Naive thymus-derived CD8-positive, alpha-beta T cell (primary cell): ENCODE measurements around the gene AP2A2. TPM values are rescaled to one million over a fixed set of nuclear protein-coding genes. Genes with fewer than 3 reads are reported as not detected.
A peak's percentile ranks its signal among the peaks of the same experiment; 100 is the strongest.

Source experiments
- ATAC-seq, 2 donors: fragments of 150-1000 bp; cut with Tn5 transposase in 1 of 2; sonication (Bioruptor Pico), chemical (Tn5 transposase) in 1 of 2; 1 replicate in 1 of 2; 2 replicates in 1 of 2; pipeline ENCODE4 v1.10.0; 2021; ENCODE audit warnings: mild to moderate bottlenecking in 2 of 2, moderate library complexity in 2 of 2
- POLR2A ChIA-PET: fragments of 350-600 bp; sonication (Branson Sonifier 250); formaldehyde crosslinking; loops from one replicate; lab custom pipeline; 2021; ENCODE audit warnings: antibody characterized with exemption; lab: Charles Lee
- DNase-seq, 10 donors: peaks; one replicate each; pipeline versions ENCODE4 v3.0.0 to v3.0.0-alpha.2; 2020 to 2022
- H3K27ac Mint-ChIP-seq, 10 donors: one replicate each; pipeline ENCODE4 v1.8.0; 2020 to 2022; ENCODE audit warnings: mild to moderate bottlenecking in 10 of 10, mixed read lengths in 10 of 10, moderate library complexity in 4 of 10, inconsistent platforms in 1 of 10
- H3K27me3 Mint-ChIP-seq, 5 donors: one replicate each; pipeline ENCODE4 v1.8.0; 2021 to 2022; ENCODE audit warnings: mixed read lengths in 5 of 5
- H3K36me3 Mint-ChIP-seq, 3 donors: one replicate each; pipeline ENCODE4 v1.8.0; 2020 to 2022; ENCODE audit warnings: mixed read lengths in 3 of 3, mild to moderate bottlenecking in 2 of 3, inconsistent platforms in 1 of 3
- H3K4me1 Mint-ChIP-seq, 4 donors: one replicate each; pipeline ENCODE4 v1.8.0; 2021 to 2022; ENCODE audit warnings: mixed read lengths in 4 of 4
- H3K4me3 Mint-ChIP-seq, 10 donors: one replicate each; pipeline ENCODE4 v1.8.0; 2020 to 2022; ENCODE audit warnings: mild to moderate bottlenecking in 10 of 10, mixed read lengths in 10 of 10, moderate library complexity in 6 of 10, inconsistent platforms in 1 of 10
- H3K9me3 Mint-ChIP-seq, 9 donors: one replicate each; pipeline ENCODE4 v1.8.0; 2020 to 2022; ENCODE audit warnings: mixed read lengths in 9 of 9, mild to moderate bottlenecking in 3 of 9, inconsistent platforms in 1 of 9, moderate library complexity in 1 of 9
- polyA plus RNA-seq, 3 donors: library from polyadenylated mRNA; unstranded; fragments of 300-500 nt; fragmentation: Illumina TruSeq; gene quantifications; one replicate each; pipeline ENCODE4 v1.2.3, GENCODE V29; 2021
- total RNA-seq, 8 experiments: library from RNA in 2 of 8; stranded (reverse) in 2 of 8; gene quantifications; one replicate each; pipeline ENCODE4 v1.2.3 and lab custom pipeline; 2021 to 2026

The AP2A2 gene
- total and polyA plus RNA-seq, 5 experiments from 2014 or later, result 8.2 to 80.8 (median 13.9) TPM

DNA sequence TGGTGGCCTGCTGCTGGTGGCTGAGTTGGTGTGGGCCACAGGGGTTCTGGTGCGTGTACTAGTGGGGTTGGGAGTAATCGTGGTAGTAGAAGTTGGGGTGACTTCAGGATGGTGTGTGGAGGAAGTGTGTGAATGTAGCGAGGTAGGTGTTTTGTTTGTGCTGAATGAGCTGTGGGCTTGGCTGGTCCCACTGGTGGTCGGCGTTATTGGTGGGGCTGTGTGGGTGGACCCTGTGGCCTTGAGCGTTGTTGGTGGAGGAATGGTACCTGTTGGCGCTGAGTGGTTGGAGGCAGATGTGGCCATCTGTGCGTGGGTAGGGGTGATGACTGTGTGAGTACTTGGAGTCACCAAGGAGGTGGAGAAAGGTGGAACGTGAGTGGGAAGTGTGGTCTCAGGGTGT, 92.4 kb downstream of the AP2A2 start:
- no peaks in the 10 kb centered on the region for H3K27me3 Mint-ChIP-seq
- H3K4me3 Mint-ChIP-seq, result no peak overlapping the region
- peaks cover 25 to 40% (median 33%) of the 10 kb centered on the region in 4 donors for H3K4me1 Mint-ChIP-seq
- peaks cover 0 to 17% (median 0%) of the 10 kb centered on the region in 9 donors for H3K9me3 Mint-ChIP-seq
- H3K27ac Mint-ChIP-seq, result peak overlapping the region in 4 of 10 donors; percentile 7 to 59 (median 46)
- DNase-seq (no peak), ATAC-seq (no peak)
- H3K36me3 Mint-ChIP-seq, result peaks cover 0 to 5% (median 0%) of the 10 kb centered on the region in 3 donors
- POLR2A ChIA-PET, result no interaction called here

DNA sequence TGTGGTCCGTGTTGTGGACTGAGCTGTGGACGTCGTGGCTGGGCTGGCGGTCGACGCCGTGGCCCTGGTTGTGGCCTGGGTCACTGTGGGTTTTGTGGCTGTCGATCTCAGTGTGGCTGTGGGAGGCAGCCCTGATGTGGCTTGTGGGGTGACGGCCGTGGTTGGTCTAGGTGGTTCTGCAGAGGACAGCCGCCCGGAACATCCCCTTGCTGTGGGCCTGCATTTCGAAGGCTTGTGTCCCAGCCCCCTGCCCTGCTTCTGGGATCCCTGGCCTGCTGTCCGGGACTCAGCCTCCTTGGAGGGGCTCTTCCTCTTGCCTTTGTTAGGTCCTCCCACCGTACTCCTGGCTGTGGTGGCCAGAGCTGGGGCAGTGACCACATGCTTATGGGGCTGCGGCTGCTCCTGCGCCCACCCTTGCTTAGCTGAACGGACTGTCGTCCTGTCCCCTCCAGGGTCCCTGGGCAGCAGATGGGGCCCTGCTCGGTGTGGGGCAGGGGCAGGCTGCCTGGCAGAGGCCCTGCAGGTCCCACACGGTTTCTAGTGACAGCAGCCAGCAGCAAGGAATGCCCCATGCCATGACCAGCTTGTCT, 93.7 kb downstream of the AP2A2 start:
- Mint-ChIP-seq H3K4me3 (no peak overlapping the region), H3K27ac (no peak overlapping the region), H3K27me3 (no peaks in the 10 kb centered on the region), H3K9me3 (peaks cover 0 to 17% (median 0%) of the 10 kb centered on the region in 9 donors), H3K4me1 (peaks cover 25 to 41% (median 34%) of the 10 kb centered on the region in 4 donors), H3K36me3 (peaks cover 0 to 6% (median 0%) of the 10 kb centered on the region in 3 donors)
- ATAC-seq (no peak), DNase-seq (no peak)
- POLR2A ChIA-PET, result no interaction called here

DNA sequence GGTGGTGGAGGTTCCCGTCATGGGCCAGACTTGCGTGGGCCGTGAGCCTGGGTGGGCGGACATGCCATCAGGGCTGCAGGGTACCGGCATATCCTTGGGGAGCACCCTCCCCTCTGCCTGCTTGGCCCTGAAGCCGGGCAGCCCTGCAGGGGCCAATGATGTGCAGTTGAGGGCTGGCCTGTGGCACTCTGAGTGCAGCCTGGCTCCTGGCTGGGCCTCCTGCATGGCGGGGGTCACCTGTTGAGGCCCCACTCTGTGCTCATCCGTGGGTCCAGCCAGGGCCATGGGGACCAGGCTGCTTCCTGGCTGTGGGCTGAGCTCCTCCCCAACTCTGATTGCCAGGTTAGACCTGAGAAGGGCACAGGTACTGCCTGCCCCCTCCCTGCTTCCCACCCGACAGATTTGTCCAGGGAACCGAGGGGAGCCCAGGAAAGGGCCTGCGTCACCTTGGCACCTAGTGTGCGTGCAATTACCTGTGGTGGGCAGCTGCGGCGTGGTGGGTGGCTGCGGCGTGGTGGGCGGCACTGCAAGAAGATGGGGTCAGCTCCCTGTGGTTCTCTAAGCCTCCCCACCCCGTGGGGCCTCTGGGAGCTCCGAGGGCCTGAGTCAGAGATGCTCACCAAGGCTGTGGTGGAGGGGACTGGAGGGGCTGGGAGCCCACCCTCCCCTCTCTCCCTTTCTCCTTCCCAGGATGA, 94.7 kb downstream of the AP2A2 start:
- peaks cover 23 to 40% (median 32%) of the 10 kb centered on the region in 4 donors for H3K4me1 Mint-ChIP-seq
- ATAC-seq, result no peak
- H3K9me3 Mint-ChIP-seq, result peaks cover 0 to 17% (median 0%) of the 10 kb centered on the region in 9 donors
- POLR2A ChIA-PET, result interaction anchor here (0.5 kb wide), 1 partner anchor 86 kb away, joined by 3 read pairs; no protein-coding TSS in a partner anchor
- DNase-seq, result no peak
- peaks cover 0 to 6% (median 0%) of the 10 kb centered on the region in 3 donors for H3K36me3 Mint-ChIP-seq
- H3K27me3 Mint-ChIP-seq, result no peaks in the 10 kb centered on the region
- no peak overlapping the region for H3K4me3 Mint-ChIP-seq
- no peak overlapping the region for H3K27ac Mint-ChIP-seq

DNA sequence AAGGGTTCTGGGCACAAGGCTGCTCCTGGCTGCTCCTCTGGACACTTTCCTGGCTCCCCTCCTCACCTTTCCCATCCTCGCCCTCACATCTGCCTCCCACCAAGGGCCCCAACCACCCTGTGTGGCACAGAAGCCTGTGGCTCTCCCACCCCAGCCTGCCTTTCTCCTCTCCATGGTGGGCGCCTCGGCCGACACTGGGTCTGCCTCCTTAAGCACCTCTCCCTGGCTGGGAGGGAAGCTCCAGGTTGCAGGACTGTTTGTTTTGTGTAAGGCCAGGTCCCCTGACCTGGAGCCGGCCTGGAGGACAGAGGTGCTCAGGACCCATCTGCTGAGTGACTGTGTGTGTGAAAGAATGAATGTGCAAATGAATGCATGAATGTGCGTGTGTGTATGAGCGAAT, 96.7 kb downstream of the AP2A2 start:
- peaks cover 0 to 6% (median 0%) of the 10 kb centered on the region in 3 donors for H3K36me3 Mint-ChIP-seq
- DNase-seq (no peak), ATAC-seq (no peak)
- POLR2A ChIA-PET, result no interaction called here
- H3K9me3 Mint-ChIP-seq, result peaks cover 0 to 6% (median 0%) of the 10 kb centered on the region in 9 donors
- H3K27ac Mint-ChIP-seq, result peak overlapping the region in 3 of 10 donors; percentile 11 to 75 (median 37)
- peaks cover 8 to 22% (median 13%) of the 10 kb centered on the region in 4 donors for H3K4me1 Mint-ChIP-seq
- H3K27me3 Mint-ChIP-seq, result no peaks in the 10 kb centered on the region
- no peak overlapping the region for H3K4me3 Mint-ChIP-seq

DNA sequence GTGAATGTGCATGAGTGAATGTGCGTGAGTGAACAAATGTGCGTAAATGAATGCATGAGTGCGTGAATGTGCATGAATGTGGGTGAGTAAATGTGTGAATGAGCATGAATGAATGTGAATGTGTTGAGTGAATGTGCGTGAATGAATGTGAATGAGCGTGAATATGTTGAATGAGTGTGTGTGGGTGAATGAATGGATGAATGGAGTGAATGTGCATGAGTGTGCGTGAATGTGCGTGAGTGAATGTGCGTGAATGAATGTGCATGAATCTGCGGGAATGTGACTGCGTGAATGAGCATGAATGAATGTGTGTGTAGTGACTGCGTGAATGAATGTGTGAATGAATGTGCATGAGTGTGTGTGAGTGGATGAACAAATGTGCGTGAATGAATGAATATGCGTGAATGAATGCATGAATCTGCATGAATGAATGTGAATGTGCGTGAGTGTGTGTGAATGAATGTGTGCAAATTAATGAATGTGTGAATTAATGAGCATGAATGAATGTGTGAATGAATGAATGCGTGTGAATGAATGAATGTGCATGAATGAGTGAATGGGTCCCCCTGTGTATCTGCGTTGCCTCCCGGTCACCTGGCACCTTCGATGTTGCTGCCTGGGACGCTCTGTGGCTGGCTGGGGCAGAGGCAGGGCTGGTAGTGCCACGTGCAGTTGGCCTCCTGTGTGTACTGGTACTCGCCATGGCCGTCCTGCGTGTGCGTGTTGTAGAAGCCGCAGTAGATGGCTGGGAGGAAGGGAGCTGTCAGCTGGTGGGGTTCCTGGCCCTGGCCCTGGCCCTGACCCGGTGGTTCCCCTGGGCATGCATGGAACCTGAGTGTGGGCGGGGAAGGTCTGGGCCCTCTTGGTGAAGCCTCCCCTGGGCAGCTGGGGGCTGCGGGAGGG, 97.5 kb downstream of the AP2A2 start:
- peak overlapping the region in 4 of 10 donors; percentile 0 to 70 (median 28) for H3K27ac Mint-ChIP-seq
- peak overlapping the region in 1 of 10 donors; percentile 12 for H3K4me3 Mint-ChIP-seq
- no peak for ATAC-seq
- H3K9me3 Mint-ChIP-seq, result peaks cover 0 to 2% (median 0%) of the 10 kb centered on the region in 9 donors
- DNase-seq, result no peak
- peaks cover 0 to 6% (median 0%) of the 10 kb centered on the region in 3 donors for H3K36me3 Mint-ChIP-seq
- H3K27me3 Mint-ChIP-seq, result no peaks in the 10 kb centered on the region
- H3K4me1 Mint-ChIP-seq, result peaks cover 2 to 14% (median 6%) of the 10 kb centered on the region in 4 donors
- POLR2A ChIA-PET, result no interaction called here

DNA sequence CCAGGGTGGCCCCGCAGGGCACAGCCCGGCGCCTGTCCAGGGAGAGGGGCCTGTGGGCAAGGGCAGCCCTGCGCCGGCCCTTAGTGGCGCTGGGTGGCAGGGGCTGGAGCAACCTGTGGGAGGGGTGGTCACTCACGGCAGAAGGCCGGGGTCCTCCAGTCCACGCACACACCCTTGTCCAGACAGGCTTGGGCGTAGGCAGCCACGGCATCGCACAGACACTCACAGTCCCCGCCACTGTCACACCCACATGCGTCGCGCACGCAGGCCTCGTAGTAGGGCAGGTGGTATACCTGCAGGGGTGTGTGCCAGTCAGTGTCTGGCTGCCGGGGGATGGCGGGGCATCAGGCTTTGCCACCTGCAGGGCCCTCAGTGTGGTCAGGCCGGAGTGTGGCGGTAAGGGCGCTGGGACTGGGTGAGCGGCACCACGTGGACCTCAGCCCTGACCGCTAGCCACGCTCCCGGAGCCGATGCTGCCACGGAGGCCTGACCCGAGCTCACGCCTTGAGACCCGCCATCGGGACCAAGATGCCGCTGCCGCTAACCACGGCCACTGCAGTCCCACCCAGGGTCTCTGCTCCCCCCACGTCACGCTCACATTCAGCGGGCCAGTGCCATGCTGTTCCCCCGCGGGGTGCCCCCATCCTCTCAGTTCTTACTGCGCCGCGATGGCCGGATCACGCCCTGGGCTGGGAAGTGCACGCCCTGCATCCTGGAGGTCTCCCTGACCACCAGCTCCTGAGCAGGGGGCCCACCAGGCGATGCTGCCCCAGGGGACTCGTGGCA, 98.3 kb downstream of the AP2A2 start:
- no peak overlapping the region for H3K27ac Mint-ChIP-seq
- peaks cover 0 to 11% (median 4%) of the 10 kb centered on the region in 4 donors for H3K4me1 Mint-ChIP-seq
- ATAC-seq, result no peak
- H3K9me3 Mint-ChIP-seq, result peaks cover 0 to 2% (median 0%) of the 10 kb centered on the region in 9 donors
- H3K36me3 Mint-ChIP-seq, result peaks cover 0 to 6% (median 0%) of the 10 kb centered on the region in 3 donors
- H3K4me3 Mint-ChIP-seq, result no peak overlapping the region
- H3K27me3 Mint-ChIP-seq, result no peaks in the 10 kb centered on the region
- no peak for DNase-seq
- POLR2A ChIA-PET, result no interaction called here

DNA sequence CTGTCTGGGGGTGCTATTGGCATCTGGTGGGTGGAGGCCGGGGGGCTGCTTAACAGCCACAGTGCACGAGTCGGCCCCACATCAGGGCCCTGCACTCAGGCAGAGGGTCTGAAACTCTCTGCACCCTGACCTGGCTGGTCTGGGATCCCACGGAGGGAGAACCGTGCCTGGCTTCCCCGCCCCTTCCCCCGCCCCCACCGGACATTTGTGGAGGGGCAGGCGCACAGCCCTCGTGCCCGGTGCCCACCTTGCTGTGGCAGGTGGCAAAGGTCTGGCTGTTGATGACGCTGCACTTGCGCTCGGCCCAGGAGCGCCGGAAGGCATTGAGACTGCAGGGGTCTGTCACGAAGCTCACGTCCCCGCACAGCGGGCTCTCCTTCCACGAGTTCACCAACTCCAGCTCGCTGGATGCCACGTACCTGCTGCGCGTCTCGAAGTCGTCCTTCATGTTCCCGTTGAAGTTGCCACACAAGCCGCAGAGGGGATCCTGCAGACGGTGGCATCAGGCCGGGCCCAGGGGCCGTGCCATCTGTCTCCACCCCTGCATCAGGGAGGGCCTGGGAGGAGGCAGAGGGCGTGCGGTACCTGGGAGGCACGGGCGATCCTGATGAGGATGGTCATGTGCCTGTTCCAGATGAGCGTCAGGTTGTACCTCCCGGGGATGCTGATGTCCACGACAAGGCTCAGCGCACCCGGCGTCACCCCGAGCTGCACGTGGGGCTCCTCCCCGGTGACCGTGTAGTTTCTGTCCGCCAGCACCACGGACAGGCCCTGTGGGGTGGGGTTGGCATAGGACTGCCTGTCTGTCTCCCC, 99.1 kb downstream of the AP2A2 start:
- no peak overlapping the region for H3K4me3 Mint-ChIP-seq
- H3K4me1 Mint-ChIP-seq, result peaks cover 0 to 11% (median 4%) of the 10 kb centered on the region in 4 donors
- no peak for DNase-seq
- POLR2A ChIA-PET, result no interaction called here
- peaks cover 0 to 2% (median 0%) of the 10 kb centered on the region in 9 donors for H3K9me3 Mint-ChIP-seq
- H3K27me3 Mint-ChIP-seq, result no peaks in the 10 kb centered on the region
- no peak overlapping the region for H3K27ac Mint-ChIP-seq
- peaks cover 0 to 6% (median 0%) of the 10 kb centered on the region in 3 donors for H3K36me3 Mint-ChIP-seq
- no peak for ATAC-seq

DNA sequence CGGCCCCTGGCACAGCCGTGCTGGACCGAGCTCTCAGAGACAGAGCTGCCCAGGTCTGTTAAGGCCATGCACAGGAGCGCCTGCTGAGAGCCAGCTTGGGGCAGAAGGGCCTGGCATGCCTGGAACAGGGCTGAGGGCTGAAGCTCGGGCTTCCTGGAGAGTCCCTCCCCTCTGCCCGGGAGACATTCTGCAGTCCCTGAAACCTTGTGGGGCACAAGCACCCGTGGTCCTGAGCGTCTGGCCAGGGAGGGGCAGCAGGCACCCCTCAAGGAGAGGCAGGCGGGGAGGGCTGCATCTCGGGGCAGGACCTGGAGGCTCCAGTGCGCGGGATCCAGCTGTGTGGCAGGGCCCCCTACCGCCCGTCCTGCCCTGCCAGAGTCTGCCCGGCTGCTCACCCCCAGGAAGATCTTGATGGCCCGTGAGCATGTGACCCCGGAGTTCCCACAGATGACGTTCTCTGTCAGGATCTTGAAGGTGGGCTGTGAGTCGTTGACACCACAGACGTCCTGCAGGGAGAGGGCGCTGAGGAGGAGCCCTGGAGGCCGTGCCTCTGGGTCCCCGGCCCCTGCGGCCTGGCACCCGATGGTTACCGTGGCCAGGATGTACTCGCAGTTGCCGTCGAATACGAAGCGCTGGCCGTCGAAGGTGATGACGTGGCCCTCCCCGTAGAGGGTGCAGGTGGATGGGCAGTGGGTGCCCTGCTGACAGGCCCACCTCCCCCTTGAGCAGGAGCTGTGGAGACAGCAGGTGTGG, 99.9 kb downstream of the AP2A2 start:
- DNase-seq (no peak), ATAC-seq (no peak)
- Mint-ChIP-seq H3K4me3 (no peak overlapping the region), H3K36me3 (peaks cover 0 to 6% (median 0%) of the 10 kb centered on the region in 3 donors), H3K27ac (peak overlapping the region in 1 of 10 donors; percentile 9), H3K4me1 (peaks cover 0 to 11% (median 4%) of the 10 kb centered on the region in 4 donors), H3K9me3 (peaks cover 0 to 2% (median 0%) of the 10 kb centered on the region in 9 donors), H3K27me3 (no peaks in the 10 kb centered on the region)
- POLR2A ChIA-PET, result no interaction called here

DNA sequence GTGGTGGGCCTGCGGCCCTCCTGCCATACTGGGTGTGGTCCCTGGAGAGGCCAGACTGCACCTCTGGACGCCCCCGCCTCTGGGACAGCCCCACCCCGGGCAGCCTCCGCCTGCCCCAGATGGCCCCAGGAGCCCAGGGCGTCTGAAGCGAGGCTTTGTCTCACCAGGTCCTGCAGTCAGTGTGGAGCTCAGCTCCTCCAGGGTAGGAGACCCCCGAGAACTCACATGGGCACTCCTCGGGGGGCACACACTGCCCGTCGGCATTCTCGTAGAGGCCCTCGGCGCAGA, 100.4 kb downstream of the AP2A2 start:
- H3K4me1 Mint-ChIP-seq, result peaks cover 0 to 11% (median 4%) of the 10 kb centered on the region in 4 donors
- peaks cover 0 to 2% (median 0%) of the 10 kb centered on the region in 9 donors for H3K9me3 Mint-ChIP-seq
- ATAC-seq (no peak), DNase-seq (no peak)
- POLR2A ChIA-PET, result no interaction called here
- peaks cover 0 to 6% (median 0%) of the 10 kb centered on the region in 3 donors for H3K36me3 Mint-ChIP-seq
- H3K27ac Mint-ChIP-seq, result no peak overlapping the region
- no peak overlapping the region for H3K4me3 Mint-ChIP-seq
- H3K27me3 Mint-ChIP-seq, result no peaks in the 10 kb centered on the region

DNA sequence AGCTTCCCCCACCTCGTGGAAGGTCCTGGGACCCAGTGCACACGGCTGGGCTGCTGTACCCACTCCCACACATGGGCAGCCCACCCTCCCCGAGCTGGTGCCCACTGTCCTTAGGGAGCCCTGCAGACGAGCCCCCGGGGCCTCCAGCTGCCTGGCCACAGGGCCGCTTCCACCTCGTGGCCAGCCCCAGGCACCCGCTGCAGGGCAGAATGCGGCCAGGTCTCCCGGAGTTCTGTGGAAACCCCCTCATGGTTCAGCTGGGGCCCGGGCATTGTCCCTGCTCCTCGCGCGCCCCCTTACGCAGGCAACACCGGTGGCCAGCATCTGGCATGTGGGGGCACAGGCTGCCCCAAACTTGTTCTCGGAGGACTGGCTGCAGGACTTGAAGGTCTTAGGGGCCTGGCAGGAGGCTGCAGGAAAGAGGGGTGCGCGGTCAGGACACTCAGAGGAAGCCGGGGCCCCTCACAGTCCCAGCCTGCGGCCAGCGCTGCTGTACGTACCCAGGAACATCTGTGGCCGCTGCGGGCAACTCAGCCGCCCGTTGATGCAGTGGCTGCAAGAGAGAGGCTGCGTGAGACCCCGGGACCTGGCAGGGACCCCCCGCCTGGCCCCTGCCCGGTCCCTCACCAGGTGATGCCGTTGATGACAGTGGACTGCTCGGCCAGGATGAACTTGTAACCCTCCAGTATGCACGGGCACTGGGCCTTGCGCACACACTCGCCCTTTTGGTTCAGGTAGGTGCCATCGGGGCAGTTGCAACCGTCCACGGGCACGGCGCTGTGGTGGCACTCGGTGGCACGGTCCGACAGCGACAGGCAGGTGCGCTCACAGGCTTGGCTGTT, 101.2 kb downstream of the AP2A2 start:
- Mint-ChIP-seq H3K27me3 (no peaks in the 10 kb centered on the region), H3K9me3 (peaks cover 0 to 2% (median 0%) of the 10 kb centered on the region in 9 donors), H3K4me3 (no peak overlapping the region), H3K36me3 (peaks cover 0 to 6% (median 0%) of the 10 kb centered on the region in 3 donors), H3K27ac (no peak overlapping the region), H3K4me1 (peaks cover 0 to 11% (median 4%) of the 10 kb centered on the region in 4 donors)
- DNase-seq (no peak), ATAC-seq (no peak)
- POLR2A ChIA-PET, result interaction anchor here (0.6 kb wide), 1 partner anchor 77 kb away, joined by 6 read pairs; no protein-coding TSS in a partner anchor
